ACHN (cell line): ENCODE data around the gene POU4F2.

Source experiments
- DNase-seq: peaks from one replicate; pipeline ENCODE4 v3.0.0-alpha.2; 2015
- in situ Hi-C: cut with HindIII; loops from 2 replicates; pipeline ENCODE4 v1.10.0; 2017; ENCODE audit warnings: low sequenced_read_pairs, low pct_ligation_motif_present, low pct_unique_long_range_greater_than_20kb

POU4F2 gene, protein sequence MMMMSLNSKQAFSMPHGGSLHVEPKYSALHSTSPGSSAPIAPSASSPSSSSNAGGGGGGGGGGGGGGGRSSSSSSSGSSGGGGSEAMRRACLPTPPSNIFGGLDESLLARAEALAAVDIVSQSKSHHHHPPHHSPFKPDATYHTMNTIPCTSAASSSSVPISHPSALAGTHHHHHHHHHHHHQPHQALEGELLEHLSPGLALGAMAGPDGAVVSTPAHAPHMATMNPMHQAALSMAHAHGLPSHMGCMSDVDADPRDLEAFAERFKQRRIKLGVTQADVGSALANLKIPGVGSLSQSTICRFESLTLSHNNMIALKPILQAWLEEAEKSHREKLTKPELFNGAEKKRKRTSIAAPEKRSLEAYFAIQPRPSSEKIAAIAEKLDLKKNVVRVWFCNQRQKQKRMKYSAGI

DNA sequence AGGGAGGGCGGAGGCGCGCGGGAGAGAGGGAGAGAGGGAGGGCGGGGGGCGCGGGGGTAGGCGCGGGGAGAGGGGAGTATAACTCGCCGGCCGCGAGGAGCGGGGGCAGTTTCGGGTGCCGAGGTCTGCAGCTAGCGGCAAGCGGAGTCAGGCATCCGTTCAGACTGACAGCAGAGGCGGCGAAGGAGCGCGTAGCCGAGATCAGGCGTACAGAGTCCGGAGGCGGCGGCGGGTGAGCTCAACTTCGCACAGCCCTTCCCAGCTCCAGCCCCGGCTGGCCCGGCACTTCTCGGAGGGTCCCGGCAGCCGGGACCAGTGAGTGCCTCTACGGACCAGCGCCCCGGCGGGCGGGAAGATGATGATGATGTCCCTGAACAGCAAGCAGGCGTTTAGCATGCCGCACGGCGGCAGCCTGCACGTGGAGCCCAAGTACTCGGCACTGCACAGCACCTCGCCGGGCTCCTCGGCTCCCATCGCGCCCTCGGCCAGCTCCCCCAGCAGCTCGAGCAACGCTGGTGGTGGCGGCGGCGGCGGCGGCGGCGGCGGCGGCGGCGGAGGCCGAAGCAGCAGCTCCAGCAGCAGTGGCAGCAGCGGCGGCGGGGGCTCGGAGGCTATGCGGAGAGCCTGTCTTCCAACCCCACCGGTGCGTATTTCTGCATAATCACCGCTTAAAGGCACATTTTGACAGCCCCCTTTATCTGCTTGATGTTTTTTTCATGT, at the start of gene POU4F2:
Gene POU4F2, plus strand, starts transcription at position 108 of the 720 bp plus-strand sequence. Its CDS starts 248 bp downstream, at position 356.
- DNase-seq = no peak
- in situ Hi-C loops = no loop called here

DNA sequence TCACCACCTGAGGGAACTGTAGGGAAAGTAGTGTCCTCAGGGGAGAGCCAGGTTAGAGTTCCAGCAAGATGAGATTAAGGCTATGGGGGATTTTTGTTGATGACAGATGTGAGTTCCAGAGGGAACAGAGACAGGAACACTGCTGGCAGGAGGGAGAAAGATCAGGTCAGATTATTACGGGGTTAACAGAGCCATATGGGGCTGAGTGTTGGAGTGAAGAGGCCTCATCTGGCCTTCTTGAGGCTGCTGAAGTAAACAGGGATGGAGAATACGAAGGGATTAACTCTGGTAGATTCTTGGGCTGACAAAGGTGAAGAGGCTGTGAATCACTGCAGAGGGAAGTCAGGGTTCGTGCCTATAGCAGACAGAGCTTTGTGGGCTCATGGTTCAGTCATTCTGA, 47.9 kb upstream of the POU4F2 start:
- no peak for DNase-seq
- in situ Hi-C loops = no loop called here

DNA sequence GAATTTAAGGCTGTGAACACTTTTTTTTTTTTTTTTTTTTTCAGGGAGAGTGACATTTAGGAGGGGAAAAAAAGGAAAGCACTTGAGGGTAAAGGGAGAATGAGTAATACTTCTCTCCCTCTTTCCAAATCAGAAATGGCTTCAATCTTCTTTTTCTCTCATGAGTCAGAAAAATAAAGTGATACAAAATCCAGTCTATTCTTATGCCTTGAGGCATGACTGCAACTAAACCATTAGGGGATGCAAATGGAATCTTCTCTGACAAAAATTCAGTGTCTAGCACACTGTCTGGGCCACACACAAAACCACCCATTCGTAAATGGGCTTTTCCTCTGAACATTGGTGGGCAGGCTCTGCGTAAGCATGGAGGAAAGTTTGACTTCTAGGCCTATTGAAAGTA, 46.7 kb upstream of the POU4F2 start:
- DNase-seq = no peak
- in situ Hi-C loops = no loop called here

DNA sequence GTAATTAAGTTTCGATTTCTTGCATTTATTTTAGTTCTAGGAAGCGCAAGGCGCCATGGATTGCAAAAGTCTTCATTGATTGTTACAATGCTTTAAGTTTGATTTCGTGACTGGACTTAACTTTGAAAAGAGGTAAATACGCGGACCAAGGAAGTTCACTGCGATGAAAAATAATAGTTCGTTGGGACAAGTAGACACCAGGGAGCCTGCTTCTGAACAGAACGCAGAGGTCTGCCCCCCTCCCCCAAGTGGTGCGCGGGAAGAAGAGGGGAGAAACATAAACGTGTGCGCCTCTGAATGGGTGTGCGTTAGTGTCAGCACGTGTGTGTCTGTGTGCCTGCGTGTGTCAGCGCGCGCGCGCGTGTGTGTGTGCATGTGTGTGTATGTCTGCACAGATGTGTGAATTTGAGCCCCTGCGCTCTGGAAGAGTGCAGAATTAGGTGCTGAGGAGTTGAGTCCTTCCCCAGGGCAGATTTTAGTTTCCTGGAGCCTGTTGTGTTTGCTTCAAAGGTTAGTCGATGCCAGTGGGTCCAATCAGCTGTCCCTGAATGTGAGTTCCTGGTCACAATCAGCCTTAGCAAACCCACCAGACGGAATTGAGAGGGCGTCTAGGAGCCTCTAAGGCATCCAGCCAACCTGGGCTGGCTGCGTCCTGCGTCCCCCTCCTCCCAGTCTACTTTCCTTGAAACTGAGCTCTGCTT, 5.8 kb upstream of the POU4F2 start:
- no peak for DNase-seq
- in situ Hi-C loops = no loop called here

DNA sequence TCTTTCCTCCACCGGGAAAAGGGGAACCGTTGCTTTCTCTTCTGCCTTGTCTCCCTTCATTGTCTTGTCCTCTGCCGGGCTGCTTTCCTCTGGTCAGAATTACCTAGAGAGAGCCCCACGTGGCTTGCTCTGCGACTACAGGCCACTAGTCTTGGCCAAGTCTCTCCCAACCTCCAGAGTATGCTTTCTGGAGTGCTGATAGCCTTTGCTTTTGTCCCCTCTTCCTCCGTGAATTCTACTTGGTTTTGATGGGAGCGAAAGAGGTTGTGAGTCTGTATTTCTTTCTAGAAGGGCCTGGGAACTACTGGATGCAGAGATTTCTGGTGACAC, 5.3 kb upstream of the POU4F2 start:
- in situ Hi-C loops = no loop called here
- no peak for DNase-seq

DNA sequence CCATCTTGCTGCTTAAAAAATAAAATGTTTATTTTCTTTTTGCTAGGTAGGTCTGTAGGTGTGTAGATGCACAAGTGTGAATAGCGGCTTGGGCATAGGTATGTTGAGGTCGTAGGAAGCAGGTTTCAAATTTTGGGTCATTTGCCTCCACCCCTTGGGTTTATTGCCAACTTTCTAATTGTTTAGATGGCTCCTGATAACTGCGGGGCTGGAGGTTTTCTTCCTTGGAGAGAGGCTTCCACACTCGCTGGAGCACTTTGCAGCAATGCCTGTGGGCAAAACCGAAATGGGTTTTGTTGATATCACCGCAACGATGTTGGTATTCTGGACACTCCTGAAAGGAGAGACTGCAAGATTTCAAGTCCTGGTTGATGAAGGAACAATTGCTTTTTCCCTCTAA, 3.9 kb upstream of the POU4F2 start:
- in situ Hi-C loops = no loop called here
- DNase-seq = no peak

DNA sequence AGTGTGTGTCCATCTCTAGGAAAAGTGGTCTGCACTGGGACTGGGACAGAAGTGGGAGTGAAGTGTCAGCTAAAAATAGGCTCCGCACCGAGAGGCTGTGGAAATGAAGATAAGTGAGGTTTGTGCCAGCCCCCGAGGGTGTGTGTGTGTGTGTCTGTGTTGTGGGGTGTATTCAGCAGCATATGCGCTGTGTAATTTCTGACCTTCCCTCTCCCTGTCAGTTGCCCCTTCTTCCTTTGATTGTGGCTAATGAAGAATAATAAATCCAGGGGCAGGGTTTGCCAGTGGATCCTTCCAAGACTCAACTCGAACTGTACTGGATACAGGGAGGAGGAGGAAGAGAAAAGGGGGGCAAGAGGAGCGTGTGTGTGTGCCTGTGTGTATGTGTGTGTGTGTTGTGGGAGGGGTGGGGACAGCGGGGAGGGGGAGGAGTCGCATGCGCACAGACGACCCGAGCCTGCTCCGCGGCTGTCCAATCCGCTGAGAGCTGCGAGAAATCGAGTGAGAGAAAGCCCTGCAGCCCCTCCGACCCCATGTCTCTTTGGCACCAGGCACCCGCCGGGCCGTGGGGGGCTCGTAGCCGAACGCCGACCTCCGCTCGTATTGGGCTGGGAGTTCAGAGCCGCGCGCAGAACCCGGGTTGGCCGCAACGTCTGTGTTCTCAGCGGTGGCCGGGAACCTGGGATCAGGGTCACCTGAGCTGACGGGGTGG, 916 bp upstream of the POU4F2 start:
- no peak for DNase-seq
- in situ Hi-C loops = no loop called here

DNA sequence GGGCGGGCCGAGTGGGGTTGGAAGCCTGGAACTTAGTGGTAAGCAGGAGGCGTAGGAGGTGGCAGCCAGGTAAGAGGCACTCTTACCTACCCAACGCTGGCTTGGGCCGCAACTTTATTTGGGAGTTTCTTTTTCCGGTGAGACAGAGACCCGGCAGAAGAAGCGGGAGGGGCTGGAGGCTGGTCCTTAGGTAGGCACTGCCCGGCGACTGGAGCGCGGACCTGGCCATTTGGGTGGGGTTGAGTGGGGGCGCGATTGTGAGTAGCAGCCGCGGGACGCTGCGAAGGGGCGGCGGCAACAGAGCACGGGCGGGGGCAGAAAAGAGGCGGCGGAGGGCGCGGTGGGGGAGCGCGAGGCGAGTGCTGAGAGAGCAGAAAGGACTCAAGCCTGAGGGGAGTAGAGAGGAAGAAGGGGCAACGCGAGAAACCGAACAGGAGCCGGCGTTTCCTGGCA, 334 bp upstream of the POU4F2 start:
- DNase-seq = no peak
- in situ Hi-C loops = no loop called here

DNA sequence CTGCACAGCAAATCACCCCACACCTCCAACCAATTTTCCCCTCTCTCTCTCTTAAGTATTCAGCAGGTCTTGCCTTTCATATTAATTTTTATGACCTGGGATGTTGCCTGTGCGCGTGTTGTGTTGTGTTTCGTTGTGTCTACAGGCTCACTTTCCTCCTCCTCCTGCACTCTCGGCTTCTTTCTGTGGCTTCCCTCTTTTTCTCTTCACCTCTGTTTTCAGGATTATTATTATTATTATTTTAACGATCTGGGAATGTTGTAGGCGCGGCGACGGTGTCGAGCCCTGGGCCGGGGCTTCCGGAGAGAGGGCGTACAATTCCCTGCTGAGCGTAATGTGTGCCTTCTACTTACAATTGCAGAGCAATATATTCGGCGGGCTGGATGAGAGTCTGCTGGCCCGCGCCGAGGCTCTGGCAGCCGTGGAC, 826 bp downstream of the POU4F2 start:
- DNase-seq = no peak
- in situ Hi-C loops = no loop called here

DNA sequence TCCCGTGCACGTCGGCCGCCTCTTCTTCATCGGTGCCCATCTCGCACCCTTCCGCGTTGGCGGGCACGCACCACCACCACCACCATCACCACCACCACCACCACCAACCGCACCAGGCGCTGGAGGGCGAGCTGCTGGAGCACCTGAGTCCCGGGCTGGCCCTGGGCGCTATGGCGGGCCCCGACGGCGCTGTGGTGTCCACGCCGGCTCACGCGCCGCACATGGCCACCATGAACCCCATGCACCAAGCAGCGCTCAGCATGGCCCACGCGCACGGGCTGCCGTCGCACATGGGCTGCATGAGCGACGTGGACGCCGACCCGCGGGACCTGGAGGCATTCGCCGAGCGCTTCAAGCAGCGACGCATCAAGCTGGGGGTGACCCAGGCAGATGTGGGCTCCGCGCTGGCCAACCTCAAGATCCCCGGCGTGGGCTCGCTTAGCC, 1.4 kb downstream of the POU4F2 start:
- DNase-seq = no peak
- in situ Hi-C loops = no loop called here

DNA sequence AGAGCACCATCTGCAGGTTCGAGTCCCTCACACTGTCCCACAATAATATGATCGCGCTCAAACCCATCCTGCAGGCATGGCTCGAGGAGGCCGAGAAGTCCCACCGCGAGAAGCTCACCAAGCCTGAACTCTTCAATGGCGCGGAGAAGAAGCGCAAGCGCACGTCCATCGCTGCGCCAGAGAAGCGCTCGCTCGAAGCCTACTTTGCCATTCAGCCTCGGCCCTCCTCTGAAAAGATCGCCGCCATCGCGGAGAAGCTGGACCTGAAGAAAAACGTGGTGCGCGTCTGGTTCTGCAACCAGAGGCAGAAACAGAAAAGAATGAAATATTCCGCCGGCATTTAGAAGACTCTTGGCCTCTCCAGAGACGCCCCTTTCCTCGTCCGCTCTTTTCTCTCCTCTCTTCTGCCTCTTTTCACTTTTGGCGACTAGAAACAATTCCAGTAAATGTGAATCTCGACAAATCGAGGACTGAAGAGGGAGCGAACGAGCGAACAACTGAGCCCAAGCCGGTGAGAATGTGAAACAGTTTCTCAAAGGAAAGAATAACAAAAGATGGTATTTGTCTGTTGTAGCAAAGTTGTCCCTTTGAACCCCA, 1.9 kb downstream of the POU4F2 start:
- DNase-seq = no peak
- in situ Hi-C loops = no loop called here

DNA sequence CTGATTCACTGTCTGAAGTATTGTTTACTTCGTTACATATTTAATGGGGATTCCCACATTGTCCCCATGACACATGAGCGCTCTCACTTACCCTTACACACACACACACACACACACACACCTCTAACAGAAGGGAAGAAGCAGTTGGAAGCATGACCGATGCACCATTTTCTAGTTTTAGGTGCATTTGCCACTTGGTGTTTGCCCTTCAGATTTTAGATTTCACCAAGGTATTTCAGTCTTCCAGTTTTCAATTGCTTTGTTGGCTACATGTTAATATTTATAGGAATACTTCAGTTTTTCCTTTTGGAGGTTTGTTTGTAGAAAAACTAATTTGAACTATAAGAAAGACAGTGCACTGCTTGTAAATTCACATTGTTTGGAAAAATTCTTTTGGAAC, 3.1 kb downstream of the POU4F2 start:
- in situ Hi-C loops = no loop called here
- no peak for DNase-seq

DNA sequence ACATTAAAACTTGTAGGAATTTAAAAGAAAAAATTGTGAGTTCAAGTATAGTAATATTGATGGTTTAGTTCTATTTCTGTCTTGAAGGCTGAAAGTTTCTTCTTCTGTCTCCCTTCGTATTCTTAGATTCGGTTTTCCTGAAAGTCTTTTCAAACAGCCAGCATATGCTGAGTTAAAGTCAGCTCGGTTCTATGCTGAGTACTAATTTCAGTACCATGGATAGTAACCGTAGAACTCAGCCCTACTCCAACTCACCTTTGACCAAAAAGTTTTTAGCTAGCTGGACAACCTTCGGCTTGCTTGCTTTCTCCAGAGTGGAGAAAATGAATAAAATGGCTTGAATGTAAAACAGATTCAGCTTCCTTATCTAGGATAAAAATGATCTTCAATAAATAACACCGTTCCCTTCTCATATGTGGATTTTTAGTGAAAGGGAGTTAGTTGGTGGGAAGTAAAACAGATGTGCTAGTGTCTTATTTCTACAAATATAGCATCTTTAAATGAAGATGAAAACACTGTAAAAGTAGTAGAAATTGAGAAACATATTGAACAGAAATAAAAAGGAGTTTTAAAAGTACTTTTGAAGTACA, 5.2 kb downstream of the POU4F2 start:
- peak; percentile 43 for DNase-seq
- in situ Hi-C loops = no loop called here

DNA sequence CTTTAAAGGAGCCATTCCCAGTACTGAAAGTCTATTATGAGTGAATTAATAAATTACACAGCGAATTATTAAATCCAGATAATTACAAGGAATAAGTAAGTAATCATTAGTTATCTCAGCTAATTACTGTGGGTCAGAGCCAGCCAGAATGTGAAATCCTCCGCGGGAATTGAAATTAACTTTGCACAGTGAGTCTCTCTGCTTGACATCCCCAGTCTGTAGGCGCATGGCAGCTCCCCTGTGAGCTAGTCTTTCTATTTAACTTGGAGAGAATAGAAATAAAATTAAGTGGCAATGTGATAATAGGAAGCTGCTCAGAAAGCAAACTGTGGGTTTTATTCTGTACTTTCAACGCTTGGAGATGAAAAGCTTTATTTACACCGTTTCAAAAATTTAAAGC, 7.2 kb downstream of the POU4F2 start:
- DNase-seq = no peak
- in situ Hi-C loops = no loop called here

DNA sequence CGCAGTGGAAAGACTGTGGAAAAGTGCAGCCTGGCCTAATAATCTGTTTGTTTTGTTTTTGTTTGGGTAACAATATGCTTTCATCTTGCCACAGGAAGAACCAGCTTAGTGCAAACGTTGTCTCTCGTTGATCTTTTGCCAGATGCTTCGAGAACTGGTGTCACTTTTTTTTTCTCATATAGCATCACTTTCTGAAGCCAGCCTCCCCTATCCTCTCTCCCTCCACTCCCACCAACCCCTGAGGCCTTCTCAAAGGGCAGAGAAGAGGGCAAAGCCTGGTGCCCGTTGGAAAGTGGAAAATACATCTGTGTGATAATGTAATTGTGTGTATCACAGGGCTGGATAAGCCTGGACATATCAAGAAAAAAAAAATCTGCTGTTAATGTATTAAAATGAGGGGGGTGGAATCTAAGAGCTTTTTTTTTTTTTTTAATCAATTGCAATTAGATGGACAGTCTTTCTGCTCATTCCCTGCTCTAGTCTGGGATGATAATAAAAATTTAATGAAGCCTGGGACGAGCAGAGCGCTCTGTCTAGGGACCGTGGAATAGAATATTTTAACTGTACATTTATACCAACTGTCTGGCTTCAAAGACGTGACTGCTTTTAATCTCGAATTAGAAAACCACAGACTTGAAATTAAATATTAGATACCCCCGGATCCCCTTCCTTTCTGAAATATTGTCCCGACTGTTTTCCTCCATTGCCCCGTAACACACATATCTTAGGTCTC, 8.1 kb downstream of the POU4F2 start:
- no peak for DNase-seq
- in situ Hi-C loops = no loop called here

DNA sequence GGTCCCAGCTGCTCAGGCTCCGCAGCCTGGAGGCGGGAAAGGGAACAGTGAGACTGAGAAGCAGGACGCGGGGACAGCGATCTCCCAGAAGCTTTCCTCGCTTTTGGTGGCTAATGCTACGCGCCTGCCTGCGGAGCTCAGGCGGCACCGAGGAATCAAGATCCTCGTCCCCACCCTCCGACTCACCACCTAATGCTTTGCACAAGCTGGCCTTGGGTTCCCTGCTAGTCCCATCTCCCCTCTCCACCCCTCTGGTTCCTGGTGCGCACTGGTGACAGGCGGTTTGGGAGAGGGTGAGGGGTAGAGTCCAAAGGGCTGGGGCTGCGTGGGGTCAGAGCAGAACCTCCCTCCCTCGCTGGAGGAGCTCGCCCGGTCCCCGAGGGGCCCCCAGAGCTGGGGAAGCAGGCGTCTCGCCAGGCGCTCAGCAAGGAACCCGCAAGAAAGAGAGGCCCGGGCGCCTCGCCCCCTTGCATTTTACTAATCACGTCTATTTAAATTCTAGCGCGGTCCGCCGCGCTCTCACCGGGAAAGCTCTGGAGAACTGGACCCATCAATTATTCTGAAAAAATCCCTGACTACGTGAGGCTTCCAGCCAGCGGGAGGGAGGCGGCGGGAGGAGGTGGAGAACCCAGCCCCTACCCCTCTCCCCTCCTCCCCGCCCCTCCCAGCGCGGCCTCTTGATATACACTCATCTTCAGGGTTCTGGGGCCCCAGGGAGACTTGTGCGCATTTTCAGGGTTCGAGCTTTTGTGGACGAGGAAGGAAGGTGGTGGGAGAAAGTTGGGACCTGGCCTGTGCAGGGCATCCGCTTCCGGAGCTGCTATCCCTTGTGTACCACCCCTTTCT, 9.1 kb downstream of the POU4F2 start:
- in situ Hi-C loops = no loop called here
- no peak for DNase-seq

DNA sequence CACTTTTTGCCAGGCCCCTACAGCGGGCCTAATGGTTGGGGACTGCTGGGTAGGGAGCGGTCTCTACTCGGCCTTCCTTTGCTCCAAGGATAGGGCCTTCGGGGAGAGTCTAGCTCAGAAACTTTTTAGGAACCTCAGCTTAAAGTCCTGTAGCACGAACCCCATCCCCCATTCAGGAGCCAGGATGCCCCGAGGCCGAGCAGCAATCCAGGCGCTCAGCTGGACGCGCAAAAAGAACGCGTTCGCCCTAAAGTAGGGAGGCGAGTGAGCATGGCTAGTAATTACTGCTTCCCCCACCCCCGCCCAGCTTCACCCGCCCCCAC, 9.7 kb downstream of the POU4F2 start:
- in situ Hi-C loops = no loop called here
- no peak for DNase-seq
